GM21423 (cell line): ENCODE measurements around the gene PCGF1.
"Not testable (repeated sequence)": the region's sequence is repeated elsewhere in the genome, so short reads cannot be mapped to it uniquely, and the experiment has no call there.

Experiments
- ATAC-seq: cut with Tn5 transposase; IDR thresholded peaks from one replicate; pipeline ENCODE4 v1.9.1; 2021; ENCODE audit warnings: mild to moderate bottlenecking, moderate library complexity; ENCODE audit not compliant: unreplicated experiment

The PCGF1 gene

DNA sequence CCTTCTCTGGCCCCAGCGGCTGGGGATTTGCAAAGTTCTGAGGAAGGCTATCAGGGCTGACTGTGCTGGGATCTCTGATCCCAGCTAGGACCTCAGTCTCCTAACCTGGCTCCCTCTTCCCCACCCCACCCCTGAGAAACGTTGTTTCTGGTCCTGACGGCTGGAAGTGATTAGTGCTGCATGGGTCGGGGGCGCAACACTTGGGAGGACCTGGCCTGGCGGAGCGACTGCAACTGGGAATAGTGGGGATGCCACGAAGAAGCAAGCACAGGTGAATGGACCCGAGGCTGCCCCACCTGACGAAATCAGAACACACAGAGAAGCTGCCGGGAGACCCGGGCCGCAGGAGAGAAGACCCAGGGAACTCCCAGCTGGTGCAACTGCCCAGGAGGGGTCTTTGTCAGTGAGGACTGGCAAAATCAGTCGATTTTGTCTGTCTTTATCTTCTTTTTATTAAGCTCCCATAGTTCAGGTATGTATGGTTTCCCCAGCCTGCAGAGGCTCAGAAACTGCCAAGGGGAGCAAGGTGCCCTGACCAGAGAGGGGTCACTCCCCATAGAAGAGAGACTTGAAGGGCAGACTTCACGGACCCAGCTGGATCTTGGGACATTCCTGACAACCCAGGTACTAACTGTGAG lies 7.4 kb downstream of the PCGF1 start:
- no peak for ATAC-seq

DNA sequence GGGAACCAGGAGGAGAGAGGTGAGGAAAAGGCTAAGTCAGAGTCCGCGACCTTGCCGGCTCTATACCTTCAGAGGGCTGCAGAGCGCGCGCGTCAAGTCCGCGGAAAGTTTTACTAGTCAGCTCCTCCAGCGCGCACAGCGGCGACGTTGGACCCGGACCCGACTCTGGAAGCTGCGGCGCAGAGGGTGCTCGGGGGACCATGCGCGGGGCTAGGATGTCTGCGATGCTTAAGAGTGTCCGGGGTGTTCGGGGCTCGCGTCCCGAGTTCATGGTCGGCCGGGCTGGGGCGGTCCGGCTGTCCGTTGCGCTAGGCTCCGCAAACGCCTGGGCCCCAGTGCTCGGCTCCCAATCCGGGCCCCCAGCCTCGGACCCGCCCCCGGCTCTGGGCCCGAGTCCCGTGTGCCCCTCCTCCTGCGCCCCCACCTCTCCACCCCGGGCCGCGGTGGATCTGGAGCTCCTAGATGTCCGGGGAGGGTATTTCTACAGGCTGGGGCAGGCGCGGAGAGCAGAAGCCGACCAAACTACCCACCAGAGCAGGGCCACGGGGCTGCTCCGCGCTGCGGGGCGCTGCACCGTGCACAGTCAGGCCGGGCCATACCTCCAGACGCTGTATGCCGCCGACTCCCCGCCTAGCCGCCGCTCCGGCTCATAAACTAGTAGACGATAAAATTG lies 8.1 kb downstream of the PCGF1 start, which contains the start of gene LBX2:
TSS of gene LBX2 (minus strand) at position 337 of the 673 bp plus-strand sequence. CDS start at position 271, 66 bp downstream.
- ATAC-seq: no peak

DNA sequence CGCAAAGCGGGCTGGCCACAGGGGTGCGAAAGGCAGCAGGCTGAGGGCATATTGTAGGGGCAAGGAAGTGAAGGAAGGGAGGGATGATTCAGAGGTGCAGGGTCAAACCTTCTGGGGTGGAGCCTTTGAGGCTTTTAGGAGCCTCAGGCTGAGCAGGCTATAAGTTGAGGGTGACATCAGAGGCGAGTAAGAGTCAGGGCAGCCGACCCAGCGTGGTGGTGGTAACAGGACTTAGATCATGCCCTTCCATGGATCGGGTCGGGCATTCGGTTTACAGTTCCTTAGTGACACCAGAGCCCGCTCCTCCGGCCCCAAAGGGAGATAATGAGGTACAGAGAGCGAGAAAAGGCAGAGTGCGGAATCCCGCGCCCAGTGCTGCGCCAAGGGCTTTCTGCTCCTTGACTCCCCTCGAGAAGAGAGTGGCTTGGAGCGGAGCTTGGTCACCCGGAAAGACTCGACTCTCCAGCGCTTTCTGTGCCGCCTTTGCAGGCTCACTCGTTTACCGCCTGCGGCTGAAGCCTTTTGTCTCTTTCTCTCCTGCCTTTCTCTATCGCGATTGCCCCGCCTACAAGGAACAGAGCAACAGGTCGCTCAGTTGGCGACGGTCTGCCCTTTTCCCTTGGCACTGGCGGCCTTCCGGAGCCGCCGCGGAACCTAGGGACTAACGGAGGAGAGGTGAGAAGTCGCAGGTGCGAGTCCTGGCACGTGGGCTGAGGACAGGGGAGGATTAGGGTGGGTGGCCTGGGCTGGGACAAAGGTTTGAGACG lies 8.8 kb downstream of the PCGF1 start:
- ATAC-seq: no peak

DNA sequence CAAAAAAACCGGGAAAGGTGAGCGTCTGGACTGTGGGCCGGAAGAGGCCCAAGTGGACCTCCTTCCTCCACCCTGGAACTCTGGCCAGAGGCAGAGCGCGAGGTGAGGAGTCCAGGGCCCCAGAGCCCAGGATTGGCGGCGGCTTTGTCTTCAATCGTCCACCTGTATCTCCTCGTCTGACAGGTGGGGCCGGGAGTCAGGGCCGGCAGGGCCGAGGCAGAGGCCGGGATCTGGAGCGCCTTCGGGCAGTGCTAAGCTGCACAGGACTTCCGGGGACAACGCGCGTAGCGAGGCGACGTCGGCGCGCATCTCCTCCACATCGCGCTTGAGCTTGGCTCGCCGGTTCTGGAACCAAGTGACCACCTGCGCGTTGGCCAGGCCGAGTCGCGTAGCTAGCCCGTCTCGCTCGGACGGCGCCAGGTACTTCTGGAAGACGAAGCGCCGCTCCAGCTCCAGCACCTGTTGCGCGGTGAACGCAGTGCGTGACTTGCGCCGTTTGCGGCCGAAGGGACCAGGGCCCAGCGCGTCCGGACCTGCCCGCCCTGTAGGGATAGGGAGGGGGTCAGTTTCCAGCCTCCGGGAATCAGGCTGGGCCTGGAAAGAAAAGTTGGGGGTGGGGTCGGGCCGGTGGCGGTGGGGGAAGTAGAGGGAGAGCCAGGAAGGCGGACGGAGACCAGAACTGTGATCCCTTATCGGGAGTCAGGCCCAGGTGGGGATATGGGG lies 9.6 kb downstream of the PCGF1 start:
- ATAC-seq: no peak

DNA sequence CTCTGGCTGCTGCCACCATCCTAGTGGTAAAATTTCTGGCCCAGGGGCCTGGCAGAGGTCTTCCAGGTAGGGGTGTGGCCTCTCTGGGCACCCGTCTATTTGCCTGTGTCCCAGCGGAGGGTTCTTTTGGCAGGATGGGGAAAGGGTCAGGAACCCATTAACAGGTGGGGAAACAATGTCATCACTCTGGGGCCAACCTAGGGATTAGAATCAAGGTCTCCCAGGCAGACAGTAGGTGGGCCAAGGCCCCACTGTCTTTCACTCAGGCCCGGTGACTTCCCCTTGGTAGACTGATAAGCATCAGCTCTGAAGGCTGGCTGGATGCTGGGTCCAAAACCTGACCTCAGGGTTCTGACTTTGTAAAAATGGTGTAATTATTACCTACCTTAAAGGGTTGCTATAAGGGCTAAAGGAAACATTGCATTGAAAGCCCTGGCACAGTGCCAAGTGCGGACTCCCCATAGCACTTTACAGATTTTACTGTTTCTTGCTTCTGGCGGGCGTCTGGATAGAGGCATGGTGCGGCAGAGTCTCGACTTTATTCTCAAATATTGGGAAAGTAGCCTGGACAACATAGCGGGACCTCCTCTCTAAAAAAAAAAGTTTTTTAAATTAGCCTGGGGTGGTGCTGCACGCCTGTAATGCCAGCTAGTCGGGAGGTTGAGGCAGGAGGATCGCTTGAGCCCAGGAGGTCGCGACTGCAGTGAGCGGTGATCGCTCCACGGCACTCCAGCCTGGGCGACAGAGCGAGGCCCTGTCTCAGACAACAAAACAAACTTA lies 10.3 kb downstream of the PCGF1 start:
- no peak for ATAC-seq

DNA sequence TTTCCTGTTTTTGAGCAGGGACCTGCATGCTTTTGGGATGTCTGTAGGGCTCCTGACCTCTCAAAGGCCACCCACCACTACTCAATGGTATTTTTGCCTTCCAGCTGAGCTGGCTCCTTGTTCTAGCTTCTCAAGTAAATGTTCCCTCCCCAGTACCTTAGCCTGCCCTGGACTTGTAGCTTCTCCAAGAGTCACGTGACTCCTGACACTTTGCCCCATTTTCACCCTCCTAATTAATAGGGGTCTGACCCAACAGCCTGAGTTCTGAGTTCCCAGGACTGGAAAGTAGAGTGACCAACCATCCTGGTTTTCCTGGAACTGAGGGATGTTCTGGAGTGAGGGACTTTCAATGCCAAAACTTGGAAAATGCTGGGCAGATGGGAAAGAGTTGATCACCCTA lies 12.1 kb downstream of the PCGF1 start:
- no peak for ATAC-seq

DNA sequence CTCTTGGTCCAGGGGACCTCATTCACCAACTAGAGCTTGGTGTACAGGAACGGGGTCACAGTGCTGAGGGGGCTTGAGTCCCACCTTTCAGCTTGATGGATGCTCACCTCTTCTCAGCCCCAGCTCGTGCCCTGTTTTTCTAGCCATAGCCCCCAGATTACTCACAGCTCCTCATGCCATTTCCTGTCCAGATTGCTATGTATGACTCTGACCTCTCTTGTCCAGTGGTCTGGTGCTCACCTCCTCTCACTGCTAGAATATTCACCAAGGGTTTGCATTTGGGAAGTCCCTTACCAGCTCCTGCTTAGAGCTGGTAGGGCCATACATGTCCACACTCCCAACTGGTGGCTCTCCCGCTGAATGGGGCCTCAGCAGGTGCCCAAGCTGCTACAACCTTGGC lies 13.9 kb downstream of the PCGF1 start:
- ATAC-seq: no peak

DNA sequence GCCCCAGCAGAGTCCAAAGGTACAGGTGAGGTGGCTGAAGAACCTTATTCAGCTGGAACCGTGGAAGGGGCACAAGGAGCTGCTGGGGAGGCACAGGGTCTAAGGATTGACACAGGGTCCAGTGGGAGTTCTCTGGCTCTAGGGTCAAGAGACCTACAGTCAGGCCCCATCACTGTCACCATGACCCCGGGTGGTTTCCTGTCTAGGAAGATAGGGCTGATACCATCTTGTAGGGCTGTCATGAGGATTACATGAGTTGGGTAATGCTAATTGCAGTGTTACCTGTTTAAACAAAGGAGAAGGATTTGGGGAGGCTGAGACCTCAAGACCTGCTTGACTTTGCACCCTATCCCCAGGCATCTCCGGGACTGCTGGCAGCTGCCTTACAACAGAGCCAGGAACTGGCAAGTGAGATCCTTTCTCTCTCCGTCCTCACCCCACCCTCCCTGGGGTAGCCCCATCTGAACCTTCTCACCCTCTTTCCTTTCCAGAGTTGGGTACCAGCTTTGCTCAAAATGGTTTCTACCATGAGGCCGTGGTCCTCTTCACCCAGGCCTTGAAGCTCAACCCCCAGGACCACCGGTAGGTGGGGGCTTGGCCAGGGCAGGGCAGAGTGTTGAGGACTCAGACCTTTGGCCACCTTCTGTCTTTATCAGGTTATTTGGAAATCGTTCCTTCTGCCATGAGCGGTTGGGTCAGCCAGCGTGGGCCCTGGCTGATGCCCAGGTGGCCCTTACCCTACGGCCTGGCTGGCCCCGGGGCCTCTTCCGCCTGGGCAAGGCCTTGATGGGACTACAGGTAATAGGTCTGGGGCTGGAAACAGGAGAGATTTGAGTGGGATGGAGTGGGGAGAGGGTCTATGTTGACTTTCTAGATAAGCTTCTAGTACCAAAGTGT lies 15.6 kb downstream of the PCGF1 start:
- no peak for ATAC-seq

DNA sequence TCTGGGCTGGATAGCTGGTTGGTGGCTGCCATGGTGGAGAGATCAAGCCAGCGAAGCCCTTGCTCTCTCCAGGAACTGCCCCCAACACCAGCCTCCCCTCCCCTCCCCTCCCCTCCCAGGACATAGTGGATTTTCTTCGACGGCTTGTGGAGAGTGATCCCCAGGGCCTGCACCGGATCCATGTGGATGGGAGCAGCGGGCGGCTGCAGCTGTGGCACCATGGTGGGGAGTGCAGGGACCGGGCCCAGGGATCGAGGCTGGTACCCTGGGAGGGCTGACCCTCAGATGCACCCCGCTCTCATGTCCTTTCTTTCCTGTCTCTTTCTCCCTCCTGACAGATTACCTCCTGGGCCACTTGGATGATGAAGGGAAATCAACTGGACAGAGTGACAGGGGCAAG lies 17.6 kb downstream of the PCGF1 start:
- ATAC-seq: no peak

DNA sequence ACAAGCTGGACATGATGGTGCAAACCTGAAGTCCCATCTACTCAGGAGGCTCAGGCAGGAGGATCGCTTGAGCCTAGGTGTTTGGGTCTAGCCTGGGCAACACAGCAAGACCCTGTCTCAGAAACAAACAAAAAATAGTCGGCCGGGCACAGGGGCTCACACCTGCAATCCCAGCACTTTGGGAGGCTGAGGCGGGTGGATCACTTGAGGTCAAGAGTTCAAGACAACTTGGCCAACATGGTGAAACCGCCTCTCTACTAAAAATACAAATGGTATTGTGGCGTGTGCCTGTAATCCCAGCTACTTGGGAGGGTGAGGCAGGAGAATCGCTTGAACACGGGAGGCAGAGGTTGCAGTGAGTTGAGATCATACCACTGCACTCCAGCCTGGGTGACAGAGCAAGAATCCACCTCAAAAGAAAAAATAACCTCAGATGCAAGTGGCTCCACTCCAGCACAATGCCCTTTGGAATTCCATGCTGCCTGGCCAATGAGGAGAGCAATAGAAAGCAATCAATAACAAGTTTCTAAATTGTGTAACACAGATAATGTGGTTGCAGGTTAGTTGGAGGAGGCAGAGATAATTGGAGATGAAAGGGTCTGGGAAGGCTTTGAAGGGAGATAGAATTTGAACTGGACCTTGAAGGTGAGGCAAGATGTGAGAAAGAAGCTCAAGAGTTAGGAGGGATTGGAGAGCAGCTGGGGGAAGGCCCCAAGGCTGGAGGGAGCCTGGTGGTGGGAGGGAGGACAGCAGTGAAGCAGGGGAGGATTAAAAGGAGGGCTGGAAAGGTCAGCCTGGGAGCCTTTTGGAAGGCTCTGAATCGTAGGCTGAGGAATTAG lies 18.6 kb downstream of the PCGF1 start:
- ATAC-seq: no peak

DNA sequence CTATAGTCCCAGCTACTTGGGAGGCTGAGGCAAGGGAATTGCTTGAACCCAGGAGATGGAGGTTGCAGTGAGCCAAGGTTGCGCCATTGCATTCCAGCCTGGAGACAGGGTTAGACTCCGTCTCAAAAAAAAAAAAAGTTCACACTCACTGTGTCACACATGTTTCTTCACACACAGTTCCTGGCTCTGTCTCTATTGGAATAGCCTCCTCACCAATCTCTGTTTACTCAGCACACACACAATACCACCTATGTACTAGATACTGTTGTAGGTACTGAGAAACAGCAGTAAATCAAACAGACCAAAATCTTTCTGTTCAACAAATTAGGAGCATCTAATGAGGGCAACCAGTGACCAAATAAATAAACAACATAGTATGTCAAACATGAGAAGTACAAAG lies 21.4 kb downstream of the PCGF1 start:
- ATAC-seq: no peak

DNA sequence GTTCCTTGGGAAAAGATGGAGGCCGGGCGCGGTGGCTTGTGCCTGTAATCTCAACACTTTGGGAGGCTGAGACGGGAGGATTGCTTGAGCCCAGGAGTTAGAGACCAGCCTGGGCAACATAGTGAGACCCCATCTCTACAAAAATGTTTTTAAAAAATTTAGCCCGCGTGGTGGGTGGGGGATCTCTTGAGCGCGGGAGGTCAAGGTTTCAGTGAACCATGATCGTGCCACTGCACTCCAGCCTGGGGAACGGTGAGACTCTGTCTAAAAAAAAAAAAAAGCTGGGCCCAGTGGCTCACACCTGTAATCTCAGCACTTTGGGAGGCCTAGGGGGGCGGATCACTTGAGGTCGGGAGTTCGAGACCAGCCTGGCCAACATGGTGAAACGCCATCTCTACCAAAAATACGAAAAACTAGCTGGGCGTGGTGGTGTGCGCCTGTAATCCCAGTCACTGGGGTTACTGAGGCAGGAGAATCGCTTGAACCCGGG lies 23.8 kb downstream of the PCGF1 start:
- ATAC-seq: not testable (repeated sequence)

DNA sequence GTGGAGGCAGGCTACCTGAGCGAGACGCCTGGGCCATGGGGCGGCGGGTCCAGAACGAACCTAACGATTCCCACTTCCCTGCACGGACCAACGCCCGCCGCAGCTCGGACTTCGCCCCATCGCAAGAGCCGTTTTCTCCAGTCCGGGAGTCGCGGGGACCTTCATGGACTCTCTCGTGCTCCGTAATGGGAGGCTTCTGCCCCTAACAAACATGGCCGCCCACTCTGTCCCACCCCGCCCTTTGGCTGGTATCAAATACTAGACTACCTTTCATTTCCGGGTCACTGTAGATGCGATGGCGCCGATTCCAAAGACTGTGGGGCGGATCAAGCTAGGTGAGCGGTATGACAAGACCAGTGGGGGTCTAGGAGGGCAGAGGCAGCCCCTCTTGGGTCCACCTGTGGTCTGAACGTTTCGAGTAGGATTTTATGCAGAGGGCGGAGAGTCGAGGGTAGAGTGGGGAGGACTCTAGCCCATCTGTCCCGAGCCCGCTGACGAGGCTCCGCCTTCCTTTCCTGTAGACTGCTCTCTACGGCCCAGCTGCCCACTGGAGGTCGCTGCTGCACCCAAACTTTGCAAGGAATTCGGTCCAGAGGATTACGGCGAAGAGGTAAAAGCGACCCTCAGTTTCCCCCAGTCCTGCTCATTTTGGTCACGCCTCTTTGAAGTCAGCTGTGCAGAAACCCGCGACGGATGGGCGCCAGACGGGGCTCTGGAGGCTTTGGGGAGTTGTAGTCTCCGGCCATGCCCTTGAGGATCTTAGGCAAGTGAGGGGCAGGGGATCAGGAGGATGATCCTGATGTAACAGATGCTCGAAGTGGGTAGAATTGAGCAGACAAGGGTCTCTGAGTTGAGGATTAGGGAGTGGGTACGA lies 24.5 kb downstream of the PCGF1 start, which contains the start of the genes CCDC142 and TTC31:
TSS of gene CCDC142 (minus strand) at position 198 of the 874 bp plus-strand sequence. CDS start at position 37, 161 bp downstream.
TSS of gene TTC31 (plus strand) at position 281 of the 874 bp plus-strand sequence. CDS start at position 296, 15 bp downstream.
- peak; percentile 93 for ATAC-seq

DNA sequence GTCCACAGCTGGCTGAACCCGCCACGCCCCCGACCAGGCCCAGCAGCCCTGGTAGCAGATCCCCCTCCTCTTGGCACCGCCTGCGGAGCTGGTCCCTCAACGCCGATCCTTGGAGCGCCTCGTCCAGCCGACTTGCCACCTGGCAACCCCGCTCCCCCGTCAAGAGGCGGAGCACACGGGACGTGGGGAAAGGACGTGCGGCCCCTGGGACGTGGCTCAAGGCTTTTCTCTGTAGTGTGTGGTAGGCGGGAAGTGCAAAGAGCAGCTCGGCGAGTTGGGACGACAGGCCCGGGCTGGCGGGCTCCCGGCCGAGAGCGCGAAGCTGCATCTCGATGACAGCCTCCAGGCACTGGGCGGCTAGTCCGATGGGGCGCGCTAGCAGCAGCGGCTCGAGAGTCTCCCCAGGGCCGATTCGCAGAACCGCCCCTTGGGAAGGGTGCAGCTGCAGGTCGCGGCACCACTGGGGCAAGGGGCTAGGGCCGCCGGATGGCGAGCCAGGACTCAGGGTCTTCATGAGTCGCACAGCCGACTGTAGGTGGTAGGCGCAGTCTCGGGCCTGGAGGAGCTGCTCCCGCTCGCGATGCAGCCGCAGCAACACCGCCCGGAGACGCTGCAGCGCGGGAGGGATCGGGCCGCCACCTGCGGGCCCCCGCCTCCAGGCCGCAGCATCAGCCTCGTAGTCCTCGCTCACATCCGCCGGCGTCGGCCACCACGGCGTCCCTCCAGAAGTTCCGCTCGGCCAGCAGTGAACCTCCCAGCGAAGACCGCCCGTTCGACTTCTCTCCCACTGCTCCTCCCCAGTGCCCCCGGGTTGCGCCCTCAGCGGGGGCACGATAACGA lies 25.3 kb downstream of the PCGF1 start:
- peak; percentile 35 for ATAC-seq

DNA sequence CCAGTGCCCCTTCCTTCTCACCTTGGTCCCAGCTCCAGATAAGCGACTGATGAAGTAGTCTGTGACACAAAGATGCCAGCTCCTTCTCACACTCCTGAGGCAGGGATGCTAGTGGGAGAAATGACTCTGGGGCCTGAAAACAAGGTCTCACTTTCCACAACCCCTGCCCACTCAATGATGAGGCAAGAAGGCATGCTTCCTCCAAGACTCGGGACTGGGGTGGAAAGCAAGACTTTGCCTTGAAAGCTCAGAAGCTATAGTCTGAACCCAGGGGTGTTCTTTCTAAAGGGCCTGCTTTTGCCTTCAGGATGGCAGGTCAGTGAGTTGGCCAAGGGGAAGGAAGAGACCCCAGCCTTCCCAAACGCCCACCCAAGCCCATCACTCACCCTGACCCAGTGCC lies 26.1 kb downstream of the PCGF1 start:
- no peak for ATAC-seq

DNA sequence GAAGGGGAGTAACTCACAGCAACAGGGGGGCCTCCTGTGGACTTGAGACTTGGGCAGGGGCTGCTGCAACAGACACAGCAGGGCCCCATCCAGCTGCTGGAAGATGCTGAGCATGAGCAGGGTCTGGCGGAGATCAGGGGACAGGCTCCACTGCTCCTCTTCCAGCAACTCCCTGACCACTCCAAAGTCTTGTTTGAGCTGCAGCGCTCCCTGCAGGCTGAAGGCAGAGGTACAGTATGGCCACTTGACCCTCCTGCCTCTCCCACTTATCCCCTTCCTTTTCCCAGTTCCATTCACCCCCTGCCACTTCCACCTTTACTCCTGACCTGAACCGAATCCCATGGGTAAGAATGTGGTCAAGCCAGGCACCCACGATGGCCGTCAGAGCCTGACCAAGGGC lies 32.6 kb downstream of the PCGF1 start:
- ATAC-seq: no peak
